ENCODE measurements around the gene CCNQ.

- TF ChIP-seq CTCF (conservative IDR thresholded peaks at IDR 0.05) (no peak), ZFX (IDR thresholded peaks at IDR 0.05) (no peak)
These were observed 27.4 kb downstream of the CCNQ start for GRCh38 chrX:153571534-153571908.
